HG02763 (cell line): ENCODE data around the gene PFKFB3.

Experiments used
- ATAC-seq: cut with Tn5 transposase; IDR thresholded peaks from one replicate; pipeline ENCODE4 v1.9.1; 2021; ENCODE audit warnings: mild to moderate bottlenecking, moderate library complexity; ENCODE audit not compliant: unreplicated experiment

Gene PFKFB3

GRCh38 chr10:6297951-6298381, 95.2 kb downstream of the PFKFB3 start:
- ATAC-seq = no peak

DNA sequence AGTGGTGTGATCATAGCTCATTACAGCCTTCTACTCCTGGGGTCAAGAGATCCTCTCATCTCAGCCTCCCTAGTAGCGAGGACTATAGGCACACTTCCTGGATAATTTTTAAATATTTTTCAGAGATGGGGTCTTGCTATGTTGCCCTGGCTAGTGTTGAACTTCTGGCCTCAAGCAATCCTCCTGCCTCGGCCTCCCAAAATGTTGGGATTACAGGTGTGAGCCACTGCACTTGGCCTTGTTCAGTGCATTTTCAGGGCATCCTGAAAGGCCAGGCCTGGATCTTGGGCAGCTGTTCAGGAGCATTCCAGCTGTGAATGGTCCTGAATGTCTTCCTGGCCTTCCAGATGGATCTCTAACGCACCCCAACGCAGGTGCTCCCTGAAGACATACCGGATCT, 95.7 kb downstream of the PFKFB3 start:
- no peak for ATAC-seq

- ATAC-seq = no peak
Measured at GRCh38 chr10:6299234-6299633, 96.5 kb downstream of the PFKFB3 start.

- ATAC-seq = no peak
Measured at GRCh38 chr10:6299743-6300105, 97.0 kb downstream of the PFKFB3 start.

DNA sequence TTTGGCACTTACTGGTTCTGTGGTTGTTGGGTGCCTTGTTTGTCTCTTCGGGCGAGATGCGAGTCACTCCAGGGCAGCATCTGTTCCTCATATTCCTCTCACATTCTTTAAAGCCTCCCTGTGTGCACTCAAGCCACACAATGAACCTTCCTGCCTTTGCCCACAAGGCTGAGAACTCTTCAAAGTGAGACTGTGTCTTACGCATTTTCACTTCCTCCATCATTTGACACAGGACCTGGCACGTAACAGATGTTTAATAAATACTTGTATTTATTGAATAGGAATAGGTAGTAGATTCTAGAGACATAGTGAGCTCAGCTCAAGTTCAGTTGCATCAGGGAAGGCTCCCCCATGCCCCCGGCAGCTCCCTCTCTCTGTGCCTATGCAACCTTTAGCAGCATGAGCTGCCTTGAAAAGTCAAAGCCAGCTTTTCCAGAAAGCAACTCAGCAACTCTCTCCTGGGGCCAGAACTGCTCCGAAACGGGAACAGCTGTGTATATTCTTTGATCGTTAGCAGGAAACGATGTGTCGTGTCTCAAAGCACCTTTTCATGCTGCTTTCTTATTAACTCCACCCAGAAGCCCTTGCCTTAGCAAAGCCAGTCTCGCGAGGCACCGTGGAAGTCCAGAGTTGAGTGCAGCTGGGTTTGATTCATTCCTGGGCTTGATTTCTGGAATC, 97.5 kb downstream of the PFKFB3 start:
- peak; percentile 85 for ATAC-seq

DNA sequence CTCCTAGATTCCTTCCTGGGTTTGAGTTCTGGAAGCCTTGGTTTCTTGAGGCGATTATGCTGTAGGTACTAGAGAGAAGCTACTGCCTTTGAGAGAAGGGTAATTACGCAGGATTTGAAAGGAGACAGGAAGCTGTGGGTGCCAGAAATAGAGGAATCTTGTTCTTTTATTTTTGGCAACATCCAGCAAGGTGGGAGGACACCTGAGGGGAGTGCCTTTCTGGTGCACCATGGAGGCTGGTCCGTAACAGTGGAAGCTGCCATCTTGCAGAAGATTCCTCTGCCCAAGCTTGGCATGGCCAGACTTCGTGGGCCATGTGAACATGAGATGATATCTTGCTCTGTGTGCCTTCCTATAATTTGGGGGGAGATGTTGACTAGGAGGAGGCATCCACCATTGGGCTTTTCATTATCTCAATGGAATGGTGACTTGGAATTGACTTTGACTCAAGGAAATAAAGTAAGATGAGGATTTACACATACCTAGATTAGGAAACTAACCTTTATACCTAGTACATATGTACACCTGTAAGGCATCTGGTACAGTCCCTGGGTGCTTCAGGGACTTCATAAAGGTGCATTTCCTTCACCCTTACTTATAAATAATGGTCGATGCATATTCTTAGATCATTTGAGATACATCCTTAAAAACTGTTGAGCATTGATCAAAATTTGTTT, 98.2 kb downstream of the PFKFB3 start:
- ATAC-seq = no peak

DNA sequence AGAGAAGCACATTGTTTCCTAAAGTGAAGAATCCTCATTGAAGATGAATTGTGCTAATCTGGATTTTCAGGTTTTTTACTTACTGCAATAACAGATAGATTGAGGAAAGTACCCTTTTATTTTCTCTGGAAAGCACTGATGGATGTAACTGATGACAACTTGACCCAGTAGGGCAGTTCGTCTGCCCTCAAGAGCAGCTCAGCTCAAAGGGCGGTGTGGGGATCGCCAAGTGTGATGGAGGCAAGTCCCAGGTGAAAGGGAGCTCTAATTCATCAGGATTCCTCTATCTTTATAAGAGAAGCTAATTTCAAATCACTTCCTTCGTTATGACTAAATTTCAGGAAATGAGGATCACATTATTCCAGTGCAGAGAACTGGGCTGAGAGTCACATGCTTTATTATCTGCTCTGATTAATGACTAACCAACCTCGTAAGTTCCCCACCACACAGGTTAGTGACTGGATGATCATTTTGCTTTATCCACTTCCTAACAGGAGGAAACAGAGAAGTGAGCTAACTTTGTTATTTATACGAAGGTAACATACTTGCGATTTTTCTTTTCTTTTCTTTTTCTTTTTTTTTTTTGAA, 98.8 kb downstream of the PFKFB3 start:
- ATAC-seq = no peak
